GM10266 (cell line): ENCODE measurements around the gene CTDSP2.

Experiments used
- DNase-seq: peaks from one replicate; pipeline ENCODE4 v3.0.0; 2012; ENCODE audit errors: extremely low spot score
- TF ChIP-seq, protein P1 (sequence below): IDR thresholded peaks from 2 replicates; pipeline ENCODE4 v1.5.1; 2012; ENCODE audit warnings: mild to moderate bottlenecking, low read depth; ENCODE audit not compliant: control insufficient read depth, insufficient read depth; ENCODE audit errors: missing control alignments

The CTDSP2 gene

DNA sequence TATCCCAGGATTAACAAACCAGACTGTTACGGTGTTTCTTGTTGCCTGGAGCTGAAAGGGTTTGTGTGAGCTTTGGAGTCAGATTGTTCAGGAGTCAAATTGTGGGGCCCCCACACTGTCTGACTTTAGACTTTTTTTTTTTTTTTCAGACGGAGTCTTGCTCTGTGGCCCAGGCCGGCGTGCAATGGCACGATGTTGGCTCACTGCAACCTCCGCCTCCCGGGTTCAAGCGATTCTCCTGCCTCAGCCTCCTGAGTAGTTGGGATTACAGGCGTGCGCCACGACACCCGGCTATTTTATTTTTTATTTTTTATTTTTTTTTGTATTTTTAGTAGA is 63.1 kb downstream of the CTDSP2 start:
- TF ChIP-seq, protein P1, sequence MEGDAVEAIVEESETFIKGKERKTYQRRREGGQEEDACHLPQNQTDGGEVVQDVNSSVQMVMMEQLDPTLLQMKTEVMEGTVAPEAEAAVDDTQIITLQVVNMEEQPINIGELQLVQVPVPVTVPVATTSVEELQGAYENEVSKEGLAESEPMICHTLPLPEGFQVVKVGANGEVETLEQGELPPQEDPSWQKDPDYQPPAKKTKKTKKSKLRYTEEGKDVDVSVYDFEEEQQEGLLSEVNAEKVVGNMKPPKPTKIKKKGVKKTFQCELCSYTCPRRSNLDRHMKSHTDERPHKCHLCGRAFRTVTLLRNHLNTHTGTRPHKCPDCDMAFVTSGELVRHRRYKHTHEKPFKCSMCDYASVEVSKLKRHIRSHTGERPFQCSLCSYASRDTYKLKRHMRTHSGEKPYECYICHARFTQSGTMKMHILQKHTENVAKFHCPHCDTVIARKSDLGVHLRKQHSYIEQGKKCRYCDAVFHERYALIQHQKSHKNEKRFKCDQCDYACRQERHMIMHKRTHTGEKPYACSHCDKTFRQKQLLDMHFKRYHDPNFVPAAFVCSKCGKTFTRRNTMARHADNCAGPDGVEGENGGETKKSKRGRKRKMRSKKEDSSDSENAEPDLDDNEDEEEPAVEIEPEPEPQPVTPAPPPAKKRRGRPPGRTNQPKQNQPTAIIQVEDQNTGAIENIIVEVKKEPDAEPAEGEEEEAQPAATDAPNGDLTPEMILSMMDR: no peak
- no peak for DNase-seq

DNA sequence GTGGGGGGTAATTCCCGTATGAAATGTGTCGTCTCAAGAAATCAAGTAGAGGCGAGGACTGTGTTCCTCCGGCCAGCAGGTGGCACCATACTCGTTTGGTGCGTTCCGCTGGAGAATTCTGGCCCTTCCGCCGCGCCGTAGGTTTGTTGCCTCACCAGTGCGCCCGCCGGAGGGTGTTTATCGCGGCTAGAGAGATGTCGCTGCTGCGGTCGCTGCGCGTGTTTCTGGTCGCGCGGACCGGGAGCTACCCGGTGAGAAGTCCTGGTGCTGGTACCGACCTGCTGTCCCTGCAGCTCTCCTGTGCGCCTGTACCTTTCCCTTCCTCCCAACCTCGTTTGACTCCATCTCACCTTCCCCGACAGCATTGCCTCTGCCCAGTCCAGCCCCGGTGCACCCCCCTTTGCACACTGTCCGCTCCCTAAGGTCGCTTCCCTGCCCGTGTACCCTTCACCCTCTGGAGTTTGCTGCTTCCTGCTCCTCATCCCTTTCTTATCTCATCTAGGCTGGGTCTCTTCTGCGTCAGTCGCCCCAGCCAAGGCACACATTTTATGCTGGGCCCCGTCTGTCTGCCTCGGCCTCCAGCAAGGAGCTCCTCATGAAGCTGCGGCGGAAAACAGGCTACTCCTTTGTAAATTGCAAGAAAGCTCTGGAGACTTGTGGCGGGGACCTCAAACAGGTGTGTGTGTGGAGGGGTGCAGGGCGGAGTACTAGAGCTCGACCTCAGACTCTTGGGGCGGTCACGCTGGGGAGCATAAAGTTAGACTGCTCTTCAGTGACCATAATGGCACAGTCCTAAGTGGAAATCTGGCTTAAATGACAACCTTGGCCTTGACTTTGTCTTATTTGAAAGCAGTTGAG is 63.7 kb downstream of the CTDSP2 start, which contains the start of gene TSFM:
TSFM (plus strand) TSS at position 180 of the 858 bp plus-strand sequence; CDS start at position 195, 15 bp downstream.
- TF ChIP-seq, protein P1: peak; percentile 97
- DNase-seq: peak; percentile 82

DNA sequence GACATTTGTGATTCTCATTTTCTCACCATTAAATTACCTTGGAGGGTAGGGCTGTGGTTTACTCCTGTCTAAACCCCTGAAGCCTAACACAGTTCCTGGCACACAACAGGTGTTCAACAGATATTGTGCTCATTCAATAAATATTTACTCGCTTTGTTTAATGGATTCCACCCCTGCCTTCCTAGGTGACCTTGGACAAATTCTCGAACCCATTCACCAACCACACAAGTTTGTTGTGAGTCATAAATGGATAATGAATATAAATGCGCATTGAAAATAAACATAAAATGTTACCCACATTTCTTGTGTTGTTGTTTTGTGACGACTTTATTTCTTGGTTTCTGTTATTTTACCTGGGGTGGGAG is 64.3 kb downstream of the CTDSP2 start:
- DNase-seq: no peak
- TF ChIP-seq, protein P1: no peak

DNA sequence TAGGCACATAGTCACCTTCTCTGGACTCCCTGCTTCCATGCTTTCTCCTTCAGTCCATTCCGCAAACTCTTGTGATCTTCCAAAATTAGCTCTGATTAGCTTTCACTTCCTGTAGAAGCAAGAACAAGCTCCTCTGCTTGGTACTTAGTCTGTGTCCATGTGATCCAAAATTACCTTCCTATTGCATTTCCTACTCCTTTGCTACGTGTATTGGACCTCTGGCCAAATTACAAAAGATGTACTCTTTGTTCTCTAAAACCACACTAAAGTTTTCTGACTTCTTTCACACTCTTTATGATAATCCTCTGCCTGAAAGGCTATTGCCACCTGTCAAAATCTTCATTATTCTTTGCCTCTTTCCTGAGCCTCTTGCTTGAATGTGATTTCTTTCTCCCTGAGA is 64.7 kb downstream of the CTDSP2 start:
- DNase-seq: no peak
- TF ChIP-seq, protein P1: no peak

DNA sequence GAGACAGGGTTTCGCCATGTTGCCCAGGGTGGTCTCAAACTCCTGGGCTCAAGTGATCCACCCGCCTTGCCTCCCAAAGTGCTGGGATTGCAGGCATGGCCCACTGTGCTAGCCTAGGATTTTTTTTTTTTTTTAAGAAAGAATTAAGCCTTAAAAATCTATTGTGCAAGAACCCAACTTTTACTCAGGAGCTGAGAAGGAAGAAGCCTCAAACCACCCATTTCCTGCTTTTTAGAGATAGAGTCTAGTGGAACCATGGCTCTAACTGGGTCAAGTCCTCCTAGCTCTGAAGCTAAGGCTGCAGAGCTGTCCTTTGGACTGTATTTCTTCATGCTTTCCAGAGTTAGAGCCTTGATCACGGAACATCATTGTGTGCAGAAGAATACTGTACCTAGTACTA is 65.3 kb downstream of the CTDSP2 start:
- DNase-seq: no peak
- TF ChIP-seq, protein P1: no peak

DNA sequence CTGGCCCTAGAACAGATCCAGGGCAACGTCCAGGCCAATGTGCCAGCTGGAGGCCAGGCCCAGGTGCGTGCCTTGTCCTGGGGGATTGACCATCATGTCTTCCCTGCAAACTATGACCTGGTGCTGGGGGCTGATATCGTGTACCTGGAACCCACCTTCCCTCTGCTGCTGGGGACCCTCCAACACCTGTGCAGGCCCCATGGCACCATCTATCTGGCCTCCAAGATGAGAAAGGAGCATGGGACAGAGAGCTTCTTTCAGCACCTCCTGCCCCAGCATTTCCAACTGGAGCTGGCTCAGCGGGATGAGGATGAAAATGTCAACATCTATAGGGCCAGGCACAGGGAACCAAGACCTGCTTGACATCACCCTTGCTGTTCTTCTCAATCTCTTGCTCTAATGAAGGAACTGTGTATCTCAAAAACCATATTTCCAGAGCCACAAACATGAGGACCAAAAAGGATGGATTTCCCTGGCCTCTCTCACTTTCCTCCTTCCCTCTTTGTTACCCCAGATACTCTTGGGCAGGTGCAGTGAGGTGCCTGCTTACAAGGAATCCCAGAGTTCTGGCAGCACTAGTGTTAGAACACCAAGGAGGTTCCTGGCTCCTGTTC is 66.1 kb downstream of the CTDSP2 start:
- DNase-seq: no peak
- TF ChIP-seq, protein P1: no peak

DNA sequence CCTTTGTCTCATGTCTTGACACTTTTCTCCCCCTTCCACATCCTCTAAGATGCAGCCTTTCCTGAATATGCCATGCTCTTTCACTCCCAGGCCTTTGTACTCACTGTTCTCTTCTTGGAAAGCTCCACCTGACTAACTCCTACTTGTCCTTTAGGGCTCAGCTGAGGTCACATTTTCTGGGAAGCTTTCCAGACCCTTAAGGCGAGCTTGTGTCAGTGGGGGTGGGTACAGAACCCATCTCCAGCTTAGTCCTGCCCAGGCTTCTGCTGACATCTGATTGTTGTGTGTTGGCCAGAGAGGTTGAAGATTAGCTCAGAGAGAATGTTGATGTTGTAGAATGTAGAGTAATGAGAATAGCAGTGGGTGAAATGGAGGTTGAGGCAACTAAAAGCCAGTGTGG is 66.8 kb downstream of the CTDSP2 start:
- no peak for DNase-seq
- TF ChIP-seq, protein P1: no peak
